GM12878 (cell line): ENCODE data around the gene SAMD1.
A peak's percentile ranks its signal among the peaks of the same experiment; 100 is the strongest.

ENCODE experiments used
- CBFB ChIP-seq: IDR thresholded peaks from 2 replicates; pipeline ENCODE4 v1.6.1; 2016; ENCODE audit warnings: antibody characterized with exemption, low read depth
- CBX5 ChIP-seq: sonication (generic); IDR thresholded peaks from 2 replicates; pipeline ENCODE4 v1.6.1; 2016; ENCODE audit warnings: low read depth, moderate library complexity, mild to moderate bottlenecking, inconsistent platforms
- CEBPZ ChIP-seq: fragments of 150-350 bp; IDR thresholded peaks from 2 replicates; pipeline ENCODE4 v1.6.1; 2016; ENCODE audit warnings: low read depth, low read length
- CTCF ChIP-seq, 3 experiments: IDR thresholded peaks in 2 of 3; conservative IDR thresholded peaks in 1 of 3; 2 replicates each; pipeline ENCODE4 v1.5.1; 2011; ENCODE audit warnings: low read depth in 3 of 3, low read length in 3 of 3, mild to moderate bottlenecking in 3 of 3, control low read depth in 2 of 3, moderate library complexity in 2 of 3, inconsistent platforms in 1 of 3, mixed read lengths in 1 of 3; ENCODE audit not compliant: control insufficient read depth in 2 of 3, insufficient read depth in 1 of 3; ENCODE audit errors: extremely low read depth in 1 of 3
- HDGF ChIP-seq: fragments of 450-650 bp; IDR thresholded peaks from 2 replicates; pipeline ENCODE4 v1.6.1; 2016; ENCODE audit warnings: antibody characterized with exemption
- MXI1 ChIP-seq: fragments of 150-350 bp; IDR thresholded peaks from 2 replicates; pipeline ENCODE4 v1.6.1; 2011; ENCODE audit warnings: low read depth, mild to moderate bottlenecking, inconsistent platforms, low read length, improper control_type of control experiment
- NR2C2 ChIP-seq: IDR thresholded peaks from 2 replicates; pipeline ENCODE4 v1.6.1; 2011; ENCODE audit warnings: borderline replicate concordance, low read depth; ENCODE audit not compliant: control insufficient read depth, insufficient read length
- POLR2A ChIP-seq: IDR thresholded peaks from 2 replicates; pipeline ENCODE4 v1.6.1; 2011; ENCODE audit warnings: low read depth, mild to moderate bottlenecking, low read length
- SMC3 ChIP-seq: IDR thresholded peaks from 2 replicates; pipeline ENCODE4 v1.6.1; 2011; ENCODE audit warnings: low read length, improper control_type of control experiment, borderline replicate concordance
- USF1 ChIP-seq: IDR thresholded peaks from 2 replicates; pipeline ENCODE4 v1.6.1; 2011; ENCODE audit warnings: borderline replicate concordance, low read depth, mild to moderate bottlenecking, moderate library complexity, mixed read lengths, low read length; ENCODE audit not compliant: insufficient read depth; ENCODE audit errors: extremely low read length
- ZBTB40 ChIP-seq: fragments of 450-650 bp; IDR thresholded peaks from 2 replicates; pipeline ENCODE4 v1.6.1; 2016; ENCODE audit warnings: mild to moderate bottlenecking, moderate library complexity, borderline replicate concordance
- ZNF384 ChIP-seq: IDR thresholded peaks from 2 replicates; pipeline ENCODE4 v1.6.1; 2012; ENCODE audit warnings: low read depth, mild to moderate bottlenecking, low read length, improper control_type of control experiment, borderline replicate concordance

GRCh38 chr19:14048443-14049153 is 42.0 kb downstream of the SAMD1 start:
- TF ChIP-seq CBX5 (no peak), HDGF (no peak), MXI1 (no peak), POLR2A (no peak), NR2C2 (no peak), CBFB (no peak), CEBPZ (no peak), CTCF (IDR thresholded peaks at IDR 0.05 in 2 of 3, conservative IDR thresholded peaks at IDR 0.05 in 1 of 3; ENCODE audit: control insufficient read depth in 2 of 3, extremely low read depth in 1 of 3, insufficient read depth in 1 of 3, low read depth in 3 of 3, low read length in 3 of 3) (peak; percentile 73 to 95 (median 92)), SMC3 (peak; percentile 52; the same call in 1 of the 2 replicates), ZNF384 (no peak), ZBTB40 (no peak), USF1 (no peak)
